Fibroblast of lung (primary cell): ENCODE results near the gene MACROD1. TPM values are rescaled to one million over a fixed set of nuclear protein-coding genes. Genes with fewer than 3 reads are reported as not detected.

Experiments
- DNase-seq, 2 donors: peaks; one replicate each; pipeline versions ENCODE4 v3.0.0 to v3.0.0-alpha.2; 2010; ENCODE audit warnings: low read depth in 2 of 2
- H2AFZ ChIP-seq: 2 replicates; pipeline ENCODE4 v1.5.1; 2012; ENCODE audit warnings: low read length, control low read depth, inconsistent platforms
- H3K27ac ChIP-seq: 2 replicates; pipeline ENCODE4 v1.5.1; 2011; ENCODE audit warnings: low read length, control low read depth; ENCODE audit not compliant: insufficient read depth
- H3K27me3 ChIP-seq: 2 replicates; pipeline ENCODE4 v1.5.1; 2011; ENCODE audit warnings: mild to moderate bottlenecking, low read length; ENCODE audit not compliant: control insufficient read depth, insufficient read depth
- H3K36me3 ChIP-seq: 2 replicates; pipeline ENCODE4 v1.5.1; 2011; ENCODE audit warnings: low read length; ENCODE audit not compliant: control insufficient read depth, insufficient read depth
- H3K4me1 ChIP-seq: 2 replicates; pipeline ENCODE4 v1.5.1; 2011; ENCODE audit warnings: low read length; ENCODE audit not compliant: control insufficient read depth, insufficient read depth; ENCODE audit errors: extremely low read depth
- H3K4me2 ChIP-seq: 2 replicates; pipeline ENCODE4 v1.5.1; 2011; ENCODE audit warnings: low read length, control low read depth; ENCODE audit not compliant: insufficient read depth; ENCODE audit errors: extremely low read depth
- H3K4me3 ChIP-seq, 4 experiments: fragments of 200-600 bp in 1 of 4; sonication (generic) in 1 of 4; replicated peaks in 1 of 4; 2 replicates each; pipeline ENCODE4 v1.5.1; 2011 to 2016; ENCODE audit warnings: low read length in 4 of 4, low read depth in 3 of 4, mild to moderate bottlenecking in 3 of 4, control low read depth in 2 of 4, inconsistent platforms in 1 of 4, mixed read lengths in 1 of 4; ENCODE audit not compliant: insufficient read depth in 1 of 4; ENCODE audit errors: control extremely low read depth in 1 of 4
- H3K79me2 ChIP-seq: 2 replicates; pipeline ENCODE4 v1.5.1; 2012; ENCODE audit warnings: mild to moderate bottlenecking, low read length, inconsistent platforms; ENCODE audit not compliant: control insufficient read depth, insufficient read depth
- H3K9ac ChIP-seq: 2 replicates; pipeline ENCODE4 v1.5.1; 2011; ENCODE audit warnings: mild to moderate bottlenecking, low read length, control low read depth; ENCODE audit not compliant: insufficient read depth
- H3K9me3 ChIP-seq: 2 replicates; pipeline ENCODE4 v1.5.1; 2012; ENCODE audit warnings: low read depth, low read length; ENCODE audit not compliant: control insufficient read depth, insufficient read depth
- H4K20me1 ChIP-seq: 2 replicates; pipeline ENCODE4 v1.5.1; 2011; ENCODE audit warnings: low read length; ENCODE audit not compliant: control insufficient read depth, insufficient read depth; ENCODE audit errors: extremely low read depth
- CTCF ChIP-seq, 2 donors: IDR thresholded peaks in 1 of 2; conservative IDR thresholded peaks in 1 of 2; 1 replicate in 1 of 2; 2 replicates in 1 of 2; pipeline ENCODE4 v1.5.1; 2011 to 2012; ENCODE audit warnings: low read length in 2 of 2, control low read depth in 1 of 2, inconsistent platforms in 1 of 2, low read depth in 1 of 2, mild to moderate bottlenecking in 1 of 2
- EZH2 ChIP-seq: IDR thresholded peaks from 2 replicates; pipeline ENCODE4 v1.5.1; 2012; ENCODE audit warnings: low read length, control low read depth, mild to moderate bottlenecking; ENCODE audit errors: missing control alignments
- polyA plus RNA-seq, 2 donors: library from polyadenylated mRNA; depleted of rRNA in 1 of 2; stranded (reverse) in 1 of 2; unstranded in 1 of 2; fragments of >200 nt; gene quantifications; 2 replicates each; pipeline ENCODE4 v1.2.1, GENCODE V29; 2011 to 2012; ENCODE audit warnings: missing spikeins in 1 of 2
- total RNA-seq: library from RNA; depleted of rRNA; stranded (reverse); fragments of >200 nt; gene quantifications from 2 replicates; pipeline ENCODE4 v1.2.1, GENCODE V29; 2014

Gene MACROD1
- total and polyA plus RNA-seq, 2 donors (not counting 1 experiment from before 2014, with no cell fraction given) = 8.8 to 24.8 TPM

GRCh38 chr11:64072871-64073270, 93.0 kb downstream of the MACROD1 start:
- Histone ChIP-seq H3K27ac (no peak overlapping the region), H3K4me1 (no peaks in the 10 kb centered on the region), H3K27me3 (no peaks in the 10 kb centered on the region)

GRCh38 chr11:64072403-64072802, 93.5 kb downstream of the MACROD1 start:
- Histone ChIP-seq H3K4me3 (no peak overlapping the region), H3K27me3 (no peaks in the 10 kb centered on the region), H4K20me1 (no peaks in the 10 kb centered on the region), H3K79me2 (no peaks in the 10 kb centered on the region), H2AFZ (no peak overlapping the region), H3K9me3 (no peaks in the 10 kb centered on the region), H3K27ac (no peak overlapping the region), H3K4me2 (no peak overlapping the region), H3K9ac (no peak overlapping the region), H3K4me1 (no peaks in the 10 kb centered on the region), H3K36me3 (no peaks in the 10 kb centered on the region)
- no peak for TF ChIP-seq EZH2
- no peak for TF ChIP-seq CTCF (conservative IDR thresholded peaks at IDR 0.05 in 1 of 2, IDR thresholded peaks at IDR 0.05 in 1 of 2; ENCODE audit: low read depth in 1 of 2, low read length in 2 of 2)
- DNase-seq = no peak

More at GRCh38 chr11:64072871-64073270, 93.0 kb downstream of the MACROD1 start:
- Histone ChIP-seq H3K79me2 (no peaks in the 10 kb centered on the region), H3K9ac (no peak overlapping the region), H3K4me3 (no peak overlapping the region), H2AFZ (no peak overlapping the region), H3K4me2 (no peak overlapping the region), H4K20me1 (no peaks in the 10 kb centered on the region), H3K36me3 (no peaks in the 10 kb centered on the region), H3K9me3 (no peaks in the 10 kb centered on the region)
- no peak for TF ChIP-seq EZH2
- TF ChIP-seq CTCF (conservative IDR thresholded peaks at IDR 0.05 in 1 of 2, IDR thresholded peaks at IDR 0.05 in 1 of 2; ENCODE audit: low read depth in 1 of 2, low read length in 2 of 2) = no peak
- no peak for DNase-seq

- H3K27ac ChIP-seq = no peak overlapping the region
- no peak overlapping the region for H3K4me2 ChIP-seq
- H3K4me3 ChIP-seq = no peak overlapping the region
- TF ChIP-seq CTCF (conservative IDR thresholded peaks at IDR 0.05 in 1 of 2, IDR thresholded peaks at IDR 0.05 in 1 of 2; ENCODE audit: low read depth in 1 of 2, low read length in 2 of 2) = no peak
- TF ChIP-seq EZH2 = no peak
- no peak overlapping the region for H3K9ac ChIP-seq
- H2AFZ ChIP-seq = no peak overlapping the region
- H3K79me2 ChIP-seq = no peaks in the 10 kb centered on the region
- no peaks in the 10 kb centered on the region for H3K36me3 ChIP-seq
- no peaks in the 10 kb centered on the region for H3K27me3 ChIP-seq
- no peaks in the 10 kb centered on the region for H3K9me3 ChIP-seq
- no peaks in the 10 kb centered on the region for H3K4me1 ChIP-seq
- DNase-seq = no peak
- H4K20me1 ChIP-seq = no peaks in the 10 kb centered on the region
These were observed 94.1 kb downstream of the MACROD1 start for GRCh38 chr11:64071849-64072248.
